Neuronal stem cell (in vitro differentiated cells): Measurements from ENCODE around the gene NECTIN1.
A peak's percentile ranks its signal among the peaks of the same experiment; 100 is the strongest.

ENCODE experiments used
- DNase-seq: peaks from one replicate; pipeline ENCODE4 v3.0.0-alpha.2; 2013; ENCODE audit warnings: low spot score
- H2AFZ ChIP-seq: one replicate; pipeline ENCODE4 v1.6.1; 2013; ENCODE audit warnings: mild to moderate bottlenecking, low read length, inconsistent platforms
- H2AK5ac ChIP-seq: 2 replicates; pipeline ENCODE4 v1.6.1; 2013; ENCODE audit warnings: low read depth, mild to moderate bottlenecking, inconsistent platforms, low read length, moderate library complexity, mixed read lengths
- H2BK120ac ChIP-seq: 2 replicates; pipeline ENCODE4 v1.6.1; 2013; ENCODE audit warnings: low read depth, mild to moderate bottlenecking, inconsistent platforms, low read length, moderate library complexity, mixed read lengths
- H2BK12ac ChIP-seq: one replicate; pipeline ENCODE4 v1.6.1; 2013; ENCODE audit warnings: low read length, inconsistent platforms
- H2BK15ac ChIP-seq: 2 replicates; pipeline ENCODE4 v1.6.1; 2013; ENCODE audit warnings: mild to moderate bottlenecking, low read length, inconsistent platforms, mixed read lengths
- H2BK5ac ChIP-seq: one replicate; pipeline ENCODE4 v1.6.1; 2013; ENCODE audit warnings: inconsistent platforms, mild to moderate bottlenecking, low read length, moderate library complexity
- H3K14ac ChIP-seq: one replicate; pipeline ENCODE4 v1.6.1; 2013; ENCODE audit warnings: low read length, inconsistent platforms
- H3K18ac ChIP-seq: 2 replicates; pipeline ENCODE4 v1.6.1; 2013; ENCODE audit warnings: low read length, inconsistent platforms
- H3K23ac ChIP-seq: 2 replicates; pipeline ENCODE4 v1.6.1; 2013; ENCODE audit warnings: low read depth, mild to moderate bottlenecking, mixed read lengths, low read length, inconsistent platforms; ENCODE audit not compliant: poor library complexity
- H3K27ac ChIP-seq: replicated peaks from 3 replicates; pipeline ENCODE4 v1.5.1; 2013; ENCODE audit warnings: low read length, inconsistent platforms
- H3K27me3 ChIP-seq, 3 experiments: 2 replicates each; pipeline ENCODE4 v1.6.1; 2013; ENCODE audit warnings: low read length in 3 of 3, mild to moderate bottlenecking in 2 of 3, inconsistent platforms in 1 of 3, low read depth in 1 of 3, mixed read lengths in 1 of 3, moderate library complexity in 1 of 3; ENCODE audit not compliant: control insufficient read depth in 3 of 3, insufficient read depth in 3 of 3
- H3K36me3 ChIP-seq, 2 donors: replicated peaks in 1 of 2; 2 replicates each; pipeline ENCODE4 v1.6.1; 2013; ENCODE audit warnings: low read length in 2 of 2; ENCODE audit not compliant: control insufficient read depth in 2 of 2, insufficient read depth in 2 of 2
- H3K4ac ChIP-seq: 2 replicates; pipeline ENCODE4 v1.6.1; 2013; ENCODE audit warnings: inconsistent platforms, mild to moderate bottlenecking, low read length, moderate library complexity
- H3K4me1 ChIP-seq, 2 donors: 1 replicate in 1 of 2; 2 replicates in 1 of 2; pipeline ENCODE4 v1.6.1; 2013; ENCODE audit warnings: low read length in 2 of 2, low read depth in 1 of 2; ENCODE audit not compliant: control insufficient read depth in 2 of 2, insufficient read depth in 1 of 2
- H3K4me2 ChIP-seq: one replicate; pipeline ENCODE4 v1.6.1; 2013; ENCODE audit warnings: mild to moderate bottlenecking, low read length, inconsistent platforms; ENCODE audit not compliant: insufficient read depth, poor library complexity, severe bottlenecking
- H3K4me3 ChIP-seq, 2 donors: 2 replicates each; pipeline ENCODE4 v1.5.1; 2013; ENCODE audit warnings: low read length in 2 of 2, mild to moderate bottlenecking in 2 of 2, inconsistent platforms in 1 of 2, moderate library complexity in 1 of 2
- H3K79me1 ChIP-seq: one replicate; pipeline ENCODE4 v1.6.1; 2013; ENCODE audit warnings: low read depth, mild to moderate bottlenecking, inconsistent platforms, low read length, moderate library complexity
- H3K9ac ChIP-seq: one replicate; pipeline ENCODE4 v1.6.1; 2013; ENCODE audit warnings: mild to moderate bottlenecking, low read depth, low read length, inconsistent platforms; ENCODE audit not compliant: poor library complexity
- H3K9me3 ChIP-seq, 2 donors: replicated peaks in 1 of 2; 2 replicates each; pipeline versions ENCODE3 to v1.6.1; 2013; ENCODE audit warnings: low read length in 2 of 2, mild to moderate bottlenecking in 2 of 2, inconsistent platforms in 1 of 2, low read depth in 1 of 2, mixed read lengths in 1 of 2, moderate library complexity in 1 of 2; ENCODE audit not compliant: control insufficient read depth in 2 of 2, insufficient read depth in 1 of 2
- H4K8ac ChIP-seq: one replicate; pipeline ENCODE4 v1.6.1; 2013; ENCODE audit warnings: low read depth, mild to moderate bottlenecking, inconsistent platforms, low read length, moderate library complexity
- H4K91ac ChIP-seq: one replicate; pipeline ENCODE4 v1.6.1; 2013; ENCODE audit warnings: low read length, low read depth, mild to moderate bottlenecking, inconsistent platforms; ENCODE audit not compliant: poor library complexity
- WGBS, 2 donors: extraction: QIAGEN DNeasy Blood & Tissue Kit; methylation state at CpG; one replicate each; pipeline ENCODE4 v1.1.7; 2013; ENCODE audit warnings: missing lambda C conversion rate in 2 of 2, mixed read lengths in 1 of 2; ENCODE audit not compliant: insufficient read length in 2 of 2, insufficient replicate concordance in 1 of 2; ENCODE audit errors: extremely low coverage in 2 of 2; 5-methylcytosine and 5-hydroxymethylcytosine counted together

The NECTIN1 gene

GRCh38 chr11:119622454-119623143, 106.4 kb downstream of the NECTIN1 start:
- H2AFZ ChIP-seq = no peak overlapping the region
- 100% methylated on average over 2 of the region's 17 CpGs; no CpG with 5 or more reads in 1 of the 2 donors for WGBS, 2 donors
- H2BK120ac ChIP-seq = no peak overlapping the region
- H3K9ac ChIP-seq = no peak overlapping the region
- H3K79me1 ChIP-seq = no peaks in the 10 kb centered on the region
- H2BK12ac ChIP-seq = no peak overlapping the region
- peak overlapping the region; percentile 88 for H2BK15ac ChIP-seq
- no peak overlapping the region for H4K8ac ChIP-seq
- H3K27ac ChIP-seq = no peak overlapping the region
- no peaks in the 10 kb centered on the region for H3K9me3 ChIP-seq
- no peak overlapping the region for H3K4me2 ChIP-seq
- H3K27me3 ChIP-seq = no peaks in the 10 kb centered on the region
- no peak for DNase-seq
- no peak overlapping the region for H3K14ac ChIP-seq
- no peaks in the 10 kb centered on the region for H3K36me3 ChIP-seq
- no peak overlapping the region for H2BK5ac ChIP-seq
- H2AK5ac ChIP-seq = peak overlapping the region; percentile 87
- H3K4ac ChIP-seq = no peak overlapping the region
- H3K23ac ChIP-seq = no peak overlapping the region
- peak overlapping the region; percentile 62 for H3K18ac ChIP-seq
- H3K4me3 ChIP-seq = no peak overlapping the region
- H3K4me1 ChIP-seq = peaks cover 28 to 38% of the 10 kb centered on the region in 2 donors
- no peak overlapping the region for H4K91ac ChIP-seq

- Histone ChIP-seq H4K8ac (no peak overlapping the region), H3K4ac (no peak overlapping the region), H2AFZ (no peak overlapping the region), H3K9ac (no peak overlapping the region), H2BK5ac (no peak overlapping the region), H3K23ac (no peak overlapping the region), H3K27me3 (peaks cover 0 to 4% (median 0%) of the 10 kb centered on the region in 3 experiments), H3K4me1 (peaks cover 17 to 20% of the 10 kb centered on the region in 2 donors), H4K91ac (no peak overlapping the region), H3K27ac (no peak overlapping the region), H3K36me3 (no peaks in the 10 kb centered on the region), H3K18ac (peak overlapping the region; percentile 24), H3K79me1 (no peaks in the 10 kb centered on the region), H3K4me3 (no peak overlapping the region), H3K4me2 (no peak overlapping the region), H2AK5ac (no peak overlapping the region), H2BK12ac (no peak overlapping the region), H3K14ac (no peak overlapping the region), H2BK15ac (no peak overlapping the region), H2BK120ac (no peak overlapping the region), H3K9me3 (peaks cover 0 to 4% of the 10 kb centered on the region in 2 donors)
- DNase-seq = no peak
- WGBS, 2 donors = no CpG with 5 or more reads among the region's 3 CpGs
Observed at GRCh38 chr11:119619665-119620064, 109.3 kb downstream of the NECTIN1 start.

- Histone ChIP-seq H2BK12ac (no peak overlapping the region), H3K9ac (no peak overlapping the region), H4K8ac (no peak overlapping the region), H3K23ac (no peak overlapping the region), H3K4me2 (no peak overlapping the region), H3K4me1 (peaks cover 18 to 19% of the 10 kb centered on the region in 2 donors), H2AFZ (peak overlapping the region; percentile 14), H4K91ac (no peak overlapping the region), H2BK120ac (no peak overlapping the region), H3K36me3 (no peaks in the 10 kb centered on the region), H3K27ac (no peak overlapping the region), H3K79me1 (no peaks in the 10 kb centered on the region), H3K14ac (no peak overlapping the region), H2BK15ac (no peak overlapping the region), H3K4ac (no peak overlapping the region), H2AK5ac (no peak overlapping the region), H2BK5ac (no peak overlapping the region), H3K27me3 (peaks cover 0 to 4% (median 0%) of the 10 kb centered on the region in 3 experiments), H3K4me3 (no peak overlapping the region), H3K18ac (no peak overlapping the region), H3K9me3 (peaks cover 0 to 11% of the 10 kb centered on the region in 2 donors)
- DNase-seq = peak; percentile 47
- WGBS, 2 donors = no CpG with 5 or more reads among the region's 8 CpGs
Observed at GRCh38 chr11:119618208-119618909, 110.6 kb downstream of the NECTIN1 start.

GRCh38 chr11:119617340-119617713, 111.7 kb downstream of the NECTIN1 start:
- Histone ChIP-seq H3K79me1 (no peaks in the 10 kb centered on the region), H4K91ac (no peak overlapping the region), H2AFZ (peak overlapping the region; percentile 14), H2BK12ac (no peak overlapping the region), H3K36me3 (no peaks in the 10 kb centered on the region), H4K8ac (no peak overlapping the region), H3K18ac (peak overlapping the region; percentile 79), H3K9me3 (peaks cover 0 to 21% of the 10 kb centered on the region in 2 donors), H3K4me1 (peaks cover 18 to 19% of the 10 kb centered on the region in 2 donors), H2BK120ac (no peak overlapping the region), H3K14ac (peak overlapping the region; percentile 63), H2BK5ac (no peak overlapping the region), H3K27me3 (peaks cover 0 to 4% (median 0%) of the 10 kb centered on the region in 3 experiments), H3K4me2 (no peak overlapping the region), H3K4me3 (no peak overlapping the region), H2BK15ac (no peak overlapping the region), H3K4ac (no peak overlapping the region), H3K27ac (no peak overlapping the region), H2AK5ac (peak overlapping the region; percentile 57), H3K9ac (no peak overlapping the region), H3K23ac (peak overlapping the region; percentile 89)
- no peak for DNase-seq
- WGBS, 2 donors = no CpG with 5 or more reads among the region's 13 CpGs
